Tibial nerve (tissue), 4 donors: Measurements from ENCODE around the gene ZNF705A. TPM values are rescaled to one million over a fixed set of nuclear protein-coding genes. Genes with fewer than 3 reads are reported as not detected.
"Not testable (repeated sequence)": the region's sequence is repeated elsewhere in the genome, so short reads cannot be mapped to it uniquely, and the experiment has no call there.

Source experiments
- DNase-seq, 2 donors: peaks; one replicate each; pipeline ENCODE4 v3.0.0-alpha.2; 2019; ENCODE audit warnings: low spot score in 2 of 2
- H3K27ac ChIP-seq, 4 donors: fragments of 200-600 bp; sonication (generic) in 3 of 4; one replicate each; pipeline ENCODE4 v1.5.1; 2017 to 2019; ENCODE audit warnings: mild to moderate bottlenecking in 1 of 4
- H3K27me3 ChIP-seq, 2 donors: fragments of 200-600 bp; sonication (generic) in 1 of 2; one replicate each; pipeline versions ENCODE4 v1.5.1 to v1.6.0; 2017 to 2019
- H3K36me3 ChIP-seq, 3 donors: fragments of 200-600 bp; sonication (generic); one replicate each; pipeline ENCODE4 v1.5.1; 2018 to 2019
- H3K4me1 ChIP-seq, 4 donors: fragments of 200-600 bp; sonication (generic) in 3 of 4; one replicate each; pipeline ENCODE4 v1.5.1; 2017 to 2019
- H3K4me3 ChIP-seq, 4 donors: fragments of 200-600 bp; sonication (generic) in 3 of 4; one replicate each; pipeline ENCODE4 v1.5.1; 2017 to 2019; ENCODE audit warnings: mild to moderate bottlenecking in 1 of 4, moderate library complexity in 1 of 4
- H3K9me3 ChIP-seq, 4 donors: fragments of 200-600 bp; sonication (generic) in 3 of 4; one replicate each; pipeline ENCODE4 v1.5.1; 2017 to 2019
- CTCF ChIP-seq, 5 experiments: fragments of 200-600 bp in 3 of 5; fragments of 450-650 bp in 2 of 5; sonication (generic) in 3 of 5; IDR thresholded peaks; one replicate each; pipeline ENCODE4 v1.5.1; 2016 to 2019; ENCODE audit warnings: antibody characterized with exemption in 5 of 5, mild to moderate bottlenecking in 3 of 5, moderate library complexity in 2 of 5
- EP300 ChIP-seq, 2 donors: sonication (generic); formaldehyde crosslinking; IDR thresholded peaks; one replicate each; pipeline ENCODE4 v1.6.1; 2017; ENCODE audit warnings: antibody characterized with exemption in 2 of 2, mild to moderate bottlenecking in 1 of 2
- POLR2A ChIP-seq, 2 donors: fragments of 450-650 bp; IDR thresholded peaks; one replicate each; pipeline ENCODE4 v1.6.1; 2017; ENCODE audit warnings: antibody characterized with exemption in 2 of 2, mild to moderate bottlenecking in 2 of 2, moderate library complexity in 2 of 2
- WGBS, 2 donors: methylation state at CpG; one replicate each; pipeline ENCODE4 v1.1.5; 2018; 5-methylcytosine and 5-hydroxymethylcytosine counted together
- total RNA-seq, 4 donors: library from RNA; depleted of rRNA; stranded (reverse); fragments of >200 nt; gene quantifications; one replicate each; pipeline ENCODE4 v1.1.0, GENCODE V29; 2016

The ZNF705A gene
- total RNA-seq, 4 donors from 2014 or later = not detected

DNA sequence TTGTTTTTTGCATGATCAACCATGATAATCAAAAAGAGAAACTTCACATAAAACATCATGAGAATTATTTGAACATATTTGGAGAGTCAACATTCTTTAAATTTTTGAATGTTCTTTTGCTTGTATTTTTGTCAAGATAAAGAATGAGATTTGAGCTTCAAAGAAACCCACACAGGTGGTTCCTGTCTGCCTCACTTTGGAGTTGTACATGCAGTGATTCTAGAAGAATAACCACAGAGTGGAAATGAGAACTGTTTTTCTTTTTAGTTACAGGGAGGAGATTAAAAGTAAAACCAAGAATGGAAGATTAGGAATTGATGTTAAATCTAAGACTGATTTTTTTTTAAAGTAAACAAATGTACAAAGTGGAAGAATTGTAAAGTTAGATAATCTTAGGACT is 2.3 kb upstream of the ZNF705A start:
- TF ChIP-seq POLR2A (IDR thresholded peaks at IDR 0.05) (no peak), EP300 (IDR thresholded peaks at IDR 0.05) (no peak), CTCF (IDR thresholded peaks at IDR 0.05) (no peak)
- Histone ChIP-seq H3K27me3 (no peaks in the 10 kb centered on the region), H3K27ac (no peak overlapping the region), H3K4me3 (no peak overlapping the region), H3K9me3 (no peaks in the 10 kb centered on the region), H3K4me1 (no peaks in the 10 kb centered on the region), H3K36me3 (no peaks in the 10 kb centered on the region)
- DNase-seq = no peak

DNA sequence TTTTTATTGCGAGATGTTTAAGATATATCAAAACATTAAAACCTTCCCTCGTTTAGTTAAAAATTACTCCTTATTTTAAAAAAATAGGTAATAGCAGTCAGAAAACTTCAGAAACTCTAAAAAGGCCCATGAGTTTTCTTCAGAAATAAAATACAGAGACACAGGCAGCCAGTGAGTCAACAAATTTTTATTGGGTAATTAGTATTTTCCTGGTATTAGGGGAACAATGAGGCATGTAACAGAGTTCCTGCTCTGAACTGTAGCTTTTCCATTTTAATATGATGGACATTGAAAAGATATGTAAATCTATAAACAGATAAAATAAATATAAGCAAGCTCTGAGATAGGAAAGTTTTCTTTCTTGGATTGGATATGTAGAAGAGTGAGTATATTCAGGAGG is 399 bp upstream of the ZNF705A start:
- Histone ChIP-seq H3K27ac (no peak overlapping the region), H3K36me3 (no peaks in the 10 kb centered on the region), H3K4me1 (no peaks in the 10 kb centered on the region), H3K4me3 (no peak overlapping the region), H3K27me3 (no peaks in the 10 kb centered on the region), H3K9me3 (no peaks in the 10 kb centered on the region)
- DNase-seq = no peak
- TF ChIP-seq POLR2A (IDR thresholded peaks at IDR 0.05) (no peak), CTCF (IDR thresholded peaks at IDR 0.05) (no peak), EP300 (IDR thresholded peaks at IDR 0.05) (no peak)
- WGBS, 2 donors = 91% methylated on average over 2 of the region's 2 CpGs

DNA sequence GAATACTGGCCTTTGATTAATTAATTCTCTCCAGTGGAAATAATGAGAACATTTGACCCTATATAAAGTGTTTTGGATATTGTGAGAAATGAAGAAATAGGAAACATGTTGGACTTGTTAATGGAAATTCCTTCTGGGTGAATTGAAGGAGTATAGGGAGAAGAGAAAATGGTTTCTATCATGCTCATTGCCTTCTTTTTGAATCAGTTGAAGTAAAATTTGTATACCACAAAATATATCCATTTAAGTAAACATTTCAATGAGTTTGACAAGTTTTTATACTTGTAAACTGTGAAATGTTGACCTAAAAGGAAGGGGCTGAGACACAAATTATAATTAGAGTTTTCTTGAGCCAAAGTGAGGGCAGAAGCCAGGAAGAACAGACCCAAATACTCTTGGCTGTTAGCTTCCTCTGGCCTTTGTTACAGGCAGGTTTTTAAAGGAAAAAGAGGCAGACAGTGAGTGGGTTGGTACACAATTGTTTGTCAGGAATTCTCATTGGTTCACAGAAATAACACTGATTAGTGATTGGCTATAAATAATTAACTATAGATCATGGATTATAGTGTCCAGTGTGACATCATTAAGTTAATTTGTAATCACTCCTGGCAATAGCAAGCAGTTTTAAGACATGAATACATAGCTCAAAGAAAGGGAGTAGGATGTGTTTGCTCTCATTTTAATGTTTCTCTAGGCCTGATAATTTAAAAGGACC is 826 bp downstream of the ZNF705A start:
- Histone ChIP-seq H3K27ac (no peak overlapping the region), H3K36me3 (no peaks in the 10 kb centered on the region)
- no peak for TF ChIP-seq POLR2A (IDR thresholded peaks at IDR 0.05)
- no peak for TF ChIP-seq CTCF (IDR thresholded peaks at IDR 0.05)
- no peak for TF ChIP-seq EP300 (IDR thresholded peaks at IDR 0.05)

GRCh38 chr12:8172911-8173310 is 16.1 kb downstream of the ZNF705A start:
- H3K4me3 ChIP-seq, DNase-seq, H3K27me3 ChIP-seq, H3K9me3 ChIP-seq, H3K4me1 ChIP-seq, H3K36me3 ChIP-seq, H3K27ac ChIP-seq: not testable (repeated sequence)
- 62 to 67% methylated on average over 2 of the region's 2 CpGs for WGBS, 2 donors

More for the DNA sequence above, 826 bp downstream of the ZNF705A start:
- Histone ChIP-seq H3K4me3 (no peak overlapping the region), H3K4me1 (no peaks in the 10 kb centered on the region), H3K9me3 (no peaks in the 10 kb centered on the region), H3K27me3 (no peaks in the 10 kb centered on the region)
- no peak for DNase-seq

GRCh38 chr12:8179989-8180585 is 23.3 kb downstream of the ZNF705A start:
- not testable (repeated sequence) for H3K9me3 ChIP-seq, H3K4me1 ChIP-seq, H3K36me3 ChIP-seq, H3K27me3 ChIP-seq
- H3K4me3 ChIP-seq = peak overlapping the region; percentile 67 to 88 (median 76)
- peak; percentile 34 to 47 for DNase-seq
- TF ChIP-seq CTCF (IDR thresholded peaks at IDR 0.05) (peak; percentile 41 to 71 (median 58)), EP300 (IDR thresholded peaks at IDR 0.05) (peak in 1 of 2 donors; percentile 67), POLR2A (IDR thresholded peaks at IDR 0.05) (peak; percentile 12 to 45)
- peak overlapping the region; percentile 56 to 88 (median 84) for H3K27ac ChIP-seq
- WGBS, 2 donors = 0 to 1% methylated on average over 19 to 21 of the region's 43 CpGs

- H3K27ac ChIP-seq, H3K4me1 ChIP-seq, H3K4me3 ChIP-seq, H3K36me3 ChIP-seq, H3K9me3 ChIP-seq, DNase-seq, H3K27me3 ChIP-seq: not testable (repeated sequence)
Measured at GRCh38 chr12:8181271-8181670, 24.5 kb downstream of the ZNF705A start.

DNA sequence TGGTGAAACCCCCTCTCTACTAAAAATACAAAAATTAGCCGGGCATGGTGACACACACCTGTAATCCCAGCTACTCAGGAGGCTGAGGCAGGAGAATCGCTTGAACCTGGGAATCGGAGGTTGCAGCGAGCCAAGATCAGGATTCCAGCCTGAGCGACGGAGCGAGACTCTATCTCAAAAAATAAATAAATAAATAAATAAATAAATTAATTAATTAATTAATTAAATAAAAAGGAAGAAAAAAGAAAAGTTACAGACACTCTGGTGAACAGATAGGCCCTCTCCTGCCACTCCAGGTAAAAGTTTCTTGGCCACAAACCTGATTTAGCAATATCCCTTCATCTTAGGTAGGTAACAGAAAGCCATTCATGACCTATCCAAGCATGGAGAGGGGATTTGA is 26.1 kb downstream of the ZNF705A start:
- not testable (repeated sequence) for H3K4me1 ChIP-seq, H3K9me3 ChIP-seq, H3K4me3 ChIP-seq, H3K27ac ChIP-seq, H3K36me3 ChIP-seq, H3K27me3 ChIP-seq, DNase-seq
- 96 to 99% methylated on average over 7 of the region's 7 CpGs for WGBS, 2 donors

DNA sequence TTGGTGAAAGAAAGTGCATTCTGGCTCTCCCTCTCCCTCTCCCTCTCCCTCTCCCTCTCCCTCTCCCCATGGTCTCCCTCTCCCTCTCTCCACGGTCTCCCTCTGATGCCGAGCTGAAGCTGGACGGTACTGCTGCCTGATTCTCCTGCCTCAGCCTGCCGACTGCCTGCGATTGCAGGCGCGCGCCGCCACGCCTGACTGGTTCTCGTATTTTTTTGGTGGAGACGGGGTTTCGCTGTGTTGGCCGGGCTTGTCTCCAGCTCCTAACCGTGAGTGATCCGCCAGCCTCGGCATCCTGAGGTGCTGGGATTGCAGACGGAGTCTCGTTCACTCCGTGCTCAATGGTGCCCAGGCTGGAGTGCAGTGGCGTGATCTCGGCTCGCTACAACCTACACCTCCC is 26.5 kb downstream of the ZNF705A start:
- WGBS, 2 donors = 97 to 98% methylated on average over 23 of the region's 23 CpGs
- DNase-seq, H3K4me3 ChIP-seq, H3K9me3 ChIP-seq, H3K27me3 ChIP-seq, H3K27ac ChIP-seq, H3K36me3 ChIP-seq, H3K4me1 ChIP-seq: not testable (repeated sequence)

DNA sequence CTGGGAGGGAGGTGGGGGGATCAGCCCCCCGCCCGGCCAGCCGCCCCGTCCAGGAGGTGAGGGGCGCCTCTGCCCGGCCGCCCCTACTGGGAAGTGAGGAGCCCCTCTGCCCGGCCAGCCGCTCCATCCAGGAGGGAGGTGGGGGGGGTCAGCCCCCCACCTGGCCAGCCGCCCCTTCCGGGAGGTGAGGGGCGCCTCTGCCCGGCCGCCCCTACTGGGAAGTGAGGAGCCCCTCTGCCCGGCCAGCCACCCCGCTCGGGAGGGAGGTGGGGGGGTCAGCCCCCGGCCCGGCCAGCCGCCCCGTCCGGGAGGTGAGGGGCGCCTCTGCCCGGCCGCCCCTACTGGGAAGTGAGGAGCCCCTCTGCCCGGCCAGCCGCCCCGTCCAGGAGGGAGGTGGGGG is 27.4 kb downstream of the ZNF705A start:
- not testable (repeated sequence) for H3K36me3 ChIP-seq, H3K4me3 ChIP-seq, H3K27ac ChIP-seq, DNase-seq, H3K9me3 ChIP-seq, H3K4me1 ChIP-seq, H3K27me3 ChIP-seq
- no CpG with 5 or more reads among the region's 28 CpGs for WGBS, 2 donors
